ENCODE data around the gene CKAP5.

- TF ChIP-seq CTCF (conservative IDR thresholded peaks at IDR 0.05) (no peak), ZFX (IDR thresholded peaks at IDR 0.05) (no peak)
Measured at GRCh38 chr11:46761807-46762206, 84.3 kb downstream of the CKAP5 start.
